ENCODE measurements around the gene SRPK1.

SRPK1 gene

GRCh38 chr6:35810971-35811698 lies 109.8 kb downstream of the SRPK1 start:
- peak in 2 of 3 experiments; percentile 31 to 38 for DNase-seq

- DNase-seq: no peak
Observed at GRCh38 chr6:35809809-35810208, 111.1 kb downstream of the SRPK1 start.

GRCh38 chr6:35808688-35809087 lies 112.2 kb downstream of the SRPK1 start:
- DNase-seq: peak; percentile 24 to 90 (median 74)

- DNase-seq: peak; percentile 58 to 80 (median 80)
Observed at GRCh38 chr6:35804996-35805736, 115.7 kb downstream of the SRPK1 start, which contains the start of gene LHFPL5. Gene LHFPL5, plus strand, starts transcription at chr6:35805352. Its CDS starts 319 bp downstream, at chr6:35805671.

GRCh38 chr6:35801148-35801547 lies 119.8 kb downstream of the SRPK1 start:
- DNase-seq: no peak

GRCh38 chr6:35798706-35799105 lies 122.2 kb downstream of the SRPK1 start:
- DNase-seq: no peak

GRCh38 chr6:35797837-35798526 lies 122.9 kb downstream of the SRPK1 start:
- no peak for DNase-seq

GRCh38 chr6:35796236-35796635 lies 124.7 kb downstream of the SRPK1 start:
- DNase-seq: no peak

GRCh38 chr6:35795453-35796071 lies 125.3 kb downstream of the SRPK1 start:
- no peak for DNase-seq

- DNase-seq: no peak
Observed at GRCh38 chr6:35794536-35795452, 126.1 kb downstream of the SRPK1 start.

GRCh38 chr6:35790683-35791082 lies 130.2 kb downstream of the SRPK1 start:
- no peak for DNase-seq

GRCh38 chr6:35788423-35788982 lies 132.4 kb downstream of the SRPK1 start:
- DNase-seq: no peak

- no peak for DNase-seq
Observed at GRCh38 chr6:35787266-35788218, 133.4 kb downstream of the SRPK1 start.

GRCh38 chr6:35786810-35787209 lies 134.1 kb downstream of the SRPK1 start:
- DNase-seq: no peak

GRCh38 chr6:35786272-35786671 lies 134.6 kb downstream of the SRPK1 start:
- no peak for DNase-seq

GRCh38 chr6:35784200-35784599 lies 136.7 kb downstream of the SRPK1 start:
- DNase-seq: no peak
